HEK293 (cell line): ENCODE data around the gene EVC2.

Experiments used
- CTCF ChIA-PET: fragments of 350-600 bp; formaldehyde crosslinking; extraction: SDS; loops from one replicate; lab custom pipeline; 2021; ENCODE audit warnings: antibody characterized with exemption; lab: Yijun Ruan, JAX
- POLR2A ChIA-PET: fragments of 300-600 bp; formaldehyde crosslinking; extraction: SDS; loops from one replicate; lab custom pipeline; 2020; ENCODE audit warnings: antibody characterized with exemption, inconsistent platforms; lab: Yijun Ruan, JAX
- H3K27ac ChIP-seq: fragments of 200-500 bp; sonication (Bioruptor generic); 2 replicates; pipeline ENCODE4 v1.5.1; 2014; ENCODE audit warnings: low read depth, low read length, control low read depth, inconsistent platforms; ENCODE audit errors: extremely low read depth
- H3K36me3 ChIP-seq, 2 experiments: fragments of 200-500 bp in 1 of 2; sonication (Bioruptor generic) in 1 of 2; 1 replicate in 1 of 2; 2 replicates in 1 of 2; pipeline ENCODE4 v1.5.1; 2014 to 2017; ENCODE audit warnings: inconsistent platforms in 2 of 2, low read length in 2 of 2; ENCODE audit not compliant: control insufficient read depth in 2 of 2, insufficient read depth in 1 of 2
- H3K4me1 ChIP-seq: fragments of 200-500 bp; sonication (Bioruptor generic); 2 replicates; pipeline ENCODE4 v1.5.1; 2014; ENCODE audit warnings: mild to moderate bottlenecking, low read length, inconsistent platforms; ENCODE audit not compliant: control insufficient read depth, insufficient read depth
- H3K4me3 ChIP-seq: 2 replicates; pipeline ENCODE4 v1.5.1; 2011; ENCODE audit warnings: low read depth, mild to moderate bottlenecking, control low read depth, low read length, moderate library complexity
- H3K9me3 ChIP-seq: fragments of 200-500 bp; sonication (Bioruptor generic); 2 replicates; pipeline ENCODE4 v1.5.1; 2014; ENCODE audit warnings: low read depth, low read length, inconsistent platforms; ENCODE audit not compliant: control insufficient read depth, insufficient read depth
- EGR2 ChIP-seq: fragments of 450-650 bp; formaldehyde crosslinking; IDR thresholded peaks from 2 replicates; pipeline ENCODE4 v1.5.1; 2016; ENCODE audit warnings: low read depth, missing biosample characterization, missing genetic modification characterization
- GFI1B ChIP-seq: fragments of 450-650 bp; formaldehyde crosslinking; IDR thresholded peaks from 2 replicates; pipeline ENCODE4 v1.5.1; 2016; ENCODE audit warnings: missing biosample characterization, missing genetic modification characterization
- KLF16 ChIP-seq: fragments of 450-650 bp; formaldehyde crosslinking; IDR thresholded peaks from 2 replicates; pipeline ENCODE4 v1.5.1; 2017; ENCODE audit warnings: missing biosample characterization, missing genetic modification characterization
- KLF7 ChIP-seq: fragments of 450-650 bp; formaldehyde crosslinking; IDR thresholded peaks from 2 replicates; pipeline ENCODE4 v1.5.1; 2016; ENCODE audit warnings: missing biosample characterization, missing genetic modification characterization, borderline replicate concordance
- KLF9 ChIP-seq: fragments of 450-650 bp; formaldehyde crosslinking; IDR thresholded peaks from 2 replicates; pipeline ENCODE4 v1.5.1; 2016; ENCODE audit warnings: missing biosample characterization, missing genetic modification characterization, low read depth
- MYNN ChIP-seq: fragments of 450-650 bp; formaldehyde crosslinking; IDR thresholded peaks from 2 replicates; pipeline ENCODE4 v1.5.1; 2016; ENCODE audit warnings: missing biosample characterization, missing genetic modification characterization, borderline replicate concordance
- MZF1 ChIP-seq: fragments of 450-650 bp; formaldehyde crosslinking; IDR thresholded peaks from 2 replicates; pipeline ENCODE4 v1.5.1; 2017; ENCODE audit warnings: missing biosample characterization, missing genetic modification characterization, borderline replicate concordance
- PRDM6 ChIP-seq: fragments of 450-650 bp; formaldehyde crosslinking; IDR thresholded peaks from 2 replicates; pipeline ENCODE4 v1.5.1; 2017; ENCODE audit warnings: missing biosample characterization, missing genetic modification characterization
- SCRT2 ChIP-seq: fragments of 450-650 bp; formaldehyde crosslinking; IDR thresholded peaks from 2 replicates; pipeline ENCODE4 v1.5.1; 2016; ENCODE audit warnings: missing biosample characterization, missing genetic modification characterization
- TRIM28 ChIP-seq: IDR thresholded peaks from 2 replicates; pipeline ENCODE4 v1.6.1; 2011; ENCODE audit warnings: low read length, control low read depth, borderline replicate concordance
- ZNF133 ChIP-seq: fragments of 450-650 bp; formaldehyde crosslinking; IDR thresholded peaks from 2 replicates; pipeline ENCODE4 v1.5.1; 2016; ENCODE audit warnings: missing biosample characterization, missing genetic modification characterization
- ZNF146 ChIP-seq: fragments of 450-650 bp; formaldehyde crosslinking; IDR thresholded peaks from 2 replicates; pipeline ENCODE4 v1.5.1; 2016; ENCODE audit warnings: missing biosample characterization, missing genetic modification characterization
- ZNF155 ChIP-seq: fragments of 450-650 bp; formaldehyde crosslinking; IDR thresholded peaks from 2 replicates; pipeline ENCODE4 v1.5.1; 2016; ENCODE audit warnings: missing biosample characterization, missing genetic modification characterization
- ZNF175 ChIP-seq: fragments of 450-650 bp; formaldehyde crosslinking; IDR thresholded peaks from 2 replicates; pipeline ENCODE4 v1.5.1; 2016; ENCODE audit warnings: missing biosample characterization, missing genetic modification characterization
- ZNF184 ChIP-seq: fragments of 450-650 bp; IDR thresholded peaks from 2 replicates; pipeline ENCODE4 v1.5.1; 2018; ENCODE audit warnings: missing biosample characterization, mild to moderate bottlenecking, missing genetic modification characterization
- ZNF223 ChIP-seq: fragments of 450-650 bp; formaldehyde crosslinking; IDR thresholded peaks from 2 replicates; pipeline ENCODE4 v1.5.1; 2016; ENCODE audit warnings: missing biosample characterization, missing genetic modification characterization
- ZNF280C ChIP-seq: fragments of 450-650 bp; formaldehyde crosslinking; IDR thresholded peaks from 2 replicates; pipeline ENCODE4 v1.5.1; 2016; ENCODE audit warnings: missing biosample characterization, missing genetic modification characterization
- ZNF488 ChIP-seq: fragments of 450-650 bp; formaldehyde crosslinking; IDR thresholded peaks from 2 replicates; pipeline ENCODE4 v1.5.1; 2016; ENCODE audit warnings: missing biosample characterization, missing genetic modification characterization
- ZNF510 ChIP-seq: fragments of 450-650 bp; formaldehyde crosslinking; IDR thresholded peaks from 2 replicates; pipeline ENCODE4 v1.5.1; 2018; ENCODE audit warnings: mild to moderate bottlenecking, missing genetic modification characterization, missing biosample characterization; ENCODE audit not compliant: insufficient replicate concordance
- ZNF518A ChIP-seq: fragments of 450-650 bp; formaldehyde crosslinking; conservative IDR thresholded peaks from 2 replicates; pipeline ENCODE4 v1.5.1; 2016; ENCODE audit warnings: low read depth, missing biosample characterization, missing genetic modification characterization
- ZNF529 ChIP-seq: fragments of 450-650 bp; formaldehyde crosslinking; IDR thresholded peaks from 2 replicates; pipeline ENCODE4 v1.5.1; 2017; ENCODE audit warnings: missing genetic modification characterization, missing biosample characterization; ENCODE audit not compliant: insufficient replicate concordance
- ZNF768 ChIP-seq: fragments of 450-650 bp; formaldehyde crosslinking; IDR thresholded peaks from 2 replicates; pipeline ENCODE4 v1.5.1; 2018; ENCODE audit warnings: missing biosample characterization, mild to moderate bottlenecking, missing genetic modification characterization
- ZNF776 ChIP-seq: fragments of 450-650 bp; formaldehyde crosslinking; IDR thresholded peaks from 2 replicates; pipeline ENCODE4 v1.5.0; 2017; ENCODE audit warnings: missing biosample characterization, missing genetic modification characterization, borderline replicate concordance
- ZNF792 ChIP-seq: fragments of 450-650 bp; formaldehyde crosslinking; IDR thresholded peaks from 2 replicates; pipeline ENCODE4 v1.5.1; 2016; ENCODE audit warnings: missing biosample characterization, missing genetic modification characterization
- ZSCAN5A ChIP-seq: fragments of 450-650 bp; formaldehyde crosslinking; IDR thresholded peaks from 2 replicates; pipeline ENCODE4 v1.5.1; 2016; ENCODE audit warnings: missing biosample characterization, missing genetic modification characterization

EVC2 gene

GRCh38 chr4:5755161-5755560 lies 46.8 kb upstream of the EVC2 start (continued):
- TF ChIP-seq ZNF518A: no peak
- no peak for TF ChIP-seq ZNF776 (tag by site-specific recombination)
- TF ChIP-seq ZNF768 (tag by site-specific recombination): no peak
- TF ChIP-seq ZNF792: no peak
- no peak for TF ChIP-seq ZNF223 (tag by site-specific recombination)
- no peak for TF ChIP-seq ZNF175 (tag by site-specific recombination)
- TF ChIP-seq ZNF510 (tag by site-specific recombination): no peak
- no peak for TF ChIP-seq ZNF133 (tag by site-specific recombination)

- CTCF ChIA-PET: no interaction called here
- Histone ChIP-seq H3K9me3 (no peaks in the 10 kb centered on the region), H3K27ac (no peak overlapping the region), H3K4me3 (no peak overlapping the region), H3K4me1 (no peaks in the 10 kb centered on the region)
- no peak for TF ChIP-seq EGR2 (tag by site-specific recombination)
- no peak for TF ChIP-seq KLF9 (tag by site-specific recombination)
- no peak for TF ChIP-seq TRIM28
- no peak for TF ChIP-seq ZSCAN5A (tag by site-specific recombination)
- TF ChIP-seq GFI1B (tag by site-specific recombination): no peak
- TF ChIP-seq ZNF155 (tag by site-specific recombination): no peak
- no peak for TF ChIP-seq ZNF175 (tag by site-specific recombination)
- no peak for TF ChIP-seq KLF16 (tag by site-specific recombination)
- no peak for TF ChIP-seq KLF7 (tag by site-specific recombination)
- TF ChIP-seq ZNF529: no peak
- no peak for TF ChIP-seq MZF1 (tag by site-specific recombination)
- TF ChIP-seq ZNF280C (tag by site-specific recombination): no peak
- no peak for TF ChIP-seq ZNF146 (tag by site-specific recombination)
- TF ChIP-seq MYNN: no peak
- TF ChIP-seq ZNF184: no peak
- TF ChIP-seq SCRT2: no peak
- no peak for TF ChIP-seq PRDM6
- no peak for TF ChIP-seq ZNF488 (tag by site-specific recombination)
- TF ChIP-seq ZNF133 (tag by site-specific recombination): no peak
- TF ChIP-seq ZNF776 (tag by site-specific recombination): no peak
- TF ChIP-seq, all 188 proteins: peak for 0
- POLR2A ChIA-PET: no interaction called here
- peaks cover 0 to 97% of the 10 kb centered on the region in 2 experiments; a peak in 1 of 3 replicates for H3K36me3 ChIP-seq
Observed at GRCh38 chr4:5754529-5754881, 46.1 kb upstream of the EVC2 start.
